CD14-positive monocyte (primary cell): ENCODE results near the gene SPAST. TPM values are rescaled to one million over a fixed set of nuclear protein-coding genes. Genes with fewer than 3 reads are reported as not detected.

ENCODE experiments used
- DNase-seq, 3 donors: peaks; one replicate each; pipeline ENCODE4 v3.0.0-alpha.2; 2011 to 2022
- H2AFZ ChIP-seq: 2 replicates; pipeline ENCODE4 v1.6.0; 2012; ENCODE audit warnings: mild to moderate bottlenecking, low read depth, low read length, inconsistent platforms; ENCODE audit not compliant: insufficient read depth, poor library complexity, severe bottlenecking
- H3K27ac ChIP-seq, 2 donors: 1 replicate in 1 of 2; 2 replicates in 1 of 2; pipeline ENCODE4 v1.5.1; 2012 to 2013; ENCODE audit warnings: low read length in 2 of 2, control low read depth in 1 of 2, inconsistent platforms in 1 of 2, low read depth in 1 of 2, mild to moderate bottlenecking in 1 of 2
- H3K27me3 ChIP-seq, 2 donors: one replicate each; pipeline versions ENCODE4 v1.6.0 to v1.6.1; 2011 to 2013; ENCODE audit warnings: low read length in 2 of 2; ENCODE audit not compliant: control insufficient read depth in 2 of 2, insufficient read depth in 2 of 2
- H3K36me3 ChIP-seq, 2 donors: replicated peaks in 1 of 2; 1 replicate in 1 of 2; 2 replicates in 1 of 2; pipeline versions ENCODE4 v1.5.1 to v1.6.1; 2012 to 2013; ENCODE audit warnings: low read length in 2 of 2, control low read depth in 1 of 2, inconsistent platforms in 1 of 2, mild to moderate bottlenecking in 1 of 2; ENCODE audit not compliant: insufficient read depth in 2 of 2, control insufficient read depth in 1 of 2
- H3K4me1 ChIP-seq, 2 donors: 1 replicate in 1 of 2; 2 replicates in 1 of 2; pipeline versions ENCODE4 v1.5.1 to v1.6.1; 2012 to 2013; ENCODE audit warnings: low read length in 2 of 2, control low read depth in 1 of 2, inconsistent platforms in 1 of 2, mild to moderate bottlenecking in 1 of 2, moderate library complexity in 1 of 2; ENCODE audit not compliant: insufficient read depth in 2 of 2, control insufficient read depth in 1 of 2
- H3K4me2 ChIP-seq: replicated peaks from 2 replicates; pipeline ENCODE3; 2012; ENCODE audit warnings: low read length, moderate library complexity, mild to moderate bottlenecking; ENCODE audit not compliant: poor library complexity, severe bottlenecking; ENCODE audit errors: extremely low read depth
- H3K4me3 ChIP-seq, 3 experiments: fragments of 200-600 bp in 1 of 3; sonication (generic) in 1 of 3; replicated peaks in 1 of 3; 1 replicate in 2 of 3; 2 replicates in 1 of 3; pipeline ENCODE4 v1.5.1; 2011 to 2013; ENCODE audit warnings: low read length in 3 of 3, mild to moderate bottlenecking in 3 of 3, control low read depth in 2 of 3, low read depth in 2 of 3, inconsistent platforms in 1 of 3, moderate library complexity in 1 of 3
- H3K79me2 ChIP-seq: 2 replicates; pipeline ENCODE4 v1.6.0; 2012; ENCODE audit warnings: mild to moderate bottlenecking, control low read depth, inconsistent platforms, low read length, moderate library complexity; ENCODE audit not compliant: insufficient read depth
- H3K9ac ChIP-seq: 2 replicates; pipeline ENCODE4 v1.6.0; 2017; ENCODE audit warnings: low read length, mild to moderate bottlenecking; ENCODE audit not compliant: insufficient read depth, poor library complexity, severe bottlenecking
- H3K9me3 ChIP-seq, 2 donors: replicated peaks in 1 of 2; 1 replicate in 1 of 2; 2 replicates in 1 of 2; pipeline versions ENCODE4 v1.5.1 to v1.6.1; 2012 to 2013; ENCODE audit warnings: low read length in 2 of 2, control low read depth in 1 of 2; ENCODE audit not compliant: control insufficient read depth in 1 of 2, insufficient read depth in 1 of 2
- H4K20me1 ChIP-seq: 2 replicates; pipeline ENCODE4 v1.6.0; 2012; ENCODE audit warnings: mild to moderate bottlenecking, low read length, control low read depth, moderate library complexity; ENCODE audit not compliant: insufficient read depth
- H3K27ac Mint-ChIP-seq, 7 donors: one replicate each; pipeline ENCODE4 v1.8.0; 2020; ENCODE audit warnings: mild to moderate bottlenecking in 7 of 7, mixed read lengths in 7 of 7, moderate library complexity in 6 of 7, inconsistent platforms in 2 of 7
- H3K27me3 Mint-ChIP-seq, 3 donors: one replicate each; pipeline ENCODE4 v1.8.0; 2021 to 2022; ENCODE audit warnings: low read depth in 3 of 3, mild to moderate bottlenecking in 3 of 3, mixed read lengths in 3 of 3, moderate library complexity in 3 of 3, inconsistent platforms in 1 of 3
- H3K36me3 Mint-ChIP-seq, 2 donors: one replicate each; pipeline ENCODE4 v1.8.0; 2020; ENCODE audit warnings: mixed read lengths in 2 of 2, inconsistent platforms in 1 of 2, mild to moderate bottlenecking in 1 of 2
- H3K4me1 Mint-ChIP-seq: one replicate; pipeline ENCODE4 v1.8.0; 2020; ENCODE audit warnings: mild to moderate bottlenecking, mixed read lengths
- H3K4me3 Mint-ChIP-seq, 2 donors: one replicate each; pipeline ENCODE4 v1.8.0; 2020; ENCODE audit warnings: mild to moderate bottlenecking in 2 of 2, mixed read lengths in 2 of 2, moderate library complexity in 1 of 2
- H3K9me3 Mint-ChIP-seq, 7 donors: one replicate each; pipeline ENCODE4 v1.8.0; 2020 to 2022; ENCODE audit warnings: mixed read lengths in 7 of 7, mild to moderate bottlenecking in 6 of 7, moderate library complexity in 6 of 7, inconsistent platforms in 2 of 7
- WGBS: methylation state at CpG from one replicate; pipeline ENCODE4 v1.1.5; 2013; ENCODE audit warnings: missing lambda C conversion rate; ENCODE audit not compliant: insufficient coverage; 5-methylcytosine and 5-hydroxymethylcytosine counted together
- intact Hi-C, 2 donors: fragments of 100-400 bp; cut with micrococcal nuclease; formaldehyde crosslinking; loops; one replicate each; pipeline versions ENCODE4 v1.15.0 to v1.15.1; 2023
- polyA plus RNA-seq, 3 donors: library from polyadenylated mRNA; depleted of rRNA in 1 of 3; unstranded in 2 of 3; stranded (reverse) in 1 of 3; fragments of 300-500 nt in 2 of 3; fragments of >200 nt in 1 of 3; fragmentation: Illumina TruSeq in 2 of 3; gene quantifications; 1 replicate in 2 of 3; 2 replicates in 1 of 3; pipeline ENCODE4 v1.2.3, GENCODE V29; 2012 to 2021
- TF ChIP-seq, protein P1 (sequence below): fragments of 200-600 bp; IDR thresholded peaks from one replicate; pipeline ENCODE4 v1.8.0; 2022; ENCODE audit warnings: antibody characterized with exemption, mild to moderate bottlenecking

Gene SPAST
- polyA plus RNA-seq, 3 donors: 10.4 to 17.4 (median 14.0) TPM

DNA sequence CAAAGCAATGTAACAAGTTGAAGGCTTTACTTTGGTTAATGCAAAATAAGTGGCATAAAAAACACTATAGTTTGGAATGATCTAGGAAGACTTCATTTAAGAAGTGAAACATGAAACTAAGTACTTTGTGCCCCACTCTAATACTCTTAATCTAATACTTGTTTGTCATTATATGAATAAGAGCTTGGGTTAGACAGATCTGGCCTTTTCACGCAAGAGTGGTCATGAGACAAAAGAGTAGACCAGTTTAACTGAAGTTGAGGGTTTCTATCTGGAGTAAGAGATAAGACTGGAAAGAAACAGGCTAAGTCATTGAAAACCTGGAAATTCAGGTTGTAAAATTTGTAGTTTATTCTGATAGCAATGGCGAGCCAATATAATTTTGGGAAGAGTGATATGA is 105.2 kb downstream of the SPAST start:
- H3K4me3 ChIP-seq: no peak overlapping the region
- peaks cover 20% of the 10 kb centered on the region for H3K4me1 Mint-ChIP-seq
- H4K20me1 ChIP-seq: no peaks in the 10 kb centered on the region
- no peak overlapping the region for H3K4me3 Mint-ChIP-seq
- intact Hi-C loops: no loop called here
- no peak overlapping the region for H3K9ac ChIP-seq
- H3K27ac ChIP-seq: no peak overlapping the region
- peaks cover 15 to 17% of the 10 kb centered on the region in 2 donors for H3K36me3 ChIP-seq
- no peak overlapping the region for H3K27ac Mint-ChIP-seq
- peaks cover 0 to 1% (median 0%) of the 10 kb centered on the region in 3 donors for H3K27me3 Mint-ChIP-seq
- H3K4me2 ChIP-seq: no peak overlapping the region
- no peak for DNase-seq
- no peak overlapping the region for H2AFZ ChIP-seq
- H3K4me1 ChIP-seq: peaks cover 9 to 15% of the 10 kb centered on the region in 2 donors
- peaks cover 19 to 24% of the 10 kb centered on the region in 2 donors for H3K36me3 Mint-ChIP-seq
- peaks cover 27% of the 10 kb centered on the region for H3K79me2 ChIP-seq
- 100% methylated on average over 1 of the region's 2 CpGs for WGBS
- no peaks in the 10 kb centered on the region for H3K27me3 ChIP-seq
- peaks cover 0 to 3% (median 0%) of the 10 kb centered on the region in 7 donors for H3K9me3 Mint-ChIP-seq
- H3K9me3 ChIP-seq: no peaks in the 10 kb centered on the region
- TF ChIP-seq, protein P1, sequence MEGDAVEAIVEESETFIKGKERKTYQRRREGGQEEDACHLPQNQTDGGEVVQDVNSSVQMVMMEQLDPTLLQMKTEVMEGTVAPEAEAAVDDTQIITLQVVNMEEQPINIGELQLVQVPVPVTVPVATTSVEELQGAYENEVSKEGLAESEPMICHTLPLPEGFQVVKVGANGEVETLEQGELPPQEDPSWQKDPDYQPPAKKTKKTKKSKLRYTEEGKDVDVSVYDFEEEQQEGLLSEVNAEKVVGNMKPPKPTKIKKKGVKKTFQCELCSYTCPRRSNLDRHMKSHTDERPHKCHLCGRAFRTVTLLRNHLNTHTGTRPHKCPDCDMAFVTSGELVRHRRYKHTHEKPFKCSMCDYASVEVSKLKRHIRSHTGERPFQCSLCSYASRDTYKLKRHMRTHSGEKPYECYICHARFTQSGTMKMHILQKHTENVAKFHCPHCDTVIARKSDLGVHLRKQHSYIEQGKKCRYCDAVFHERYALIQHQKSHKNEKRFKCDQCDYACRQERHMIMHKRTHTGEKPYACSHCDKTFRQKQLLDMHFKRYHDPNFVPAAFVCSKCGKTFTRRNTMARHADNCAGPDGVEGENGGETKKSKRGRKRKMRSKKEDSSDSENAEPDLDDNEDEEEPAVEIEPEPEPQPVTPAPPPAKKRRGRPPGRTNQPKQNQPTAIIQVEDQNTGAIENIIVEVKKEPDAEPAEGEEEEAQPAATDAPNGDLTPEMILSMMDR: no peak

DNA sequence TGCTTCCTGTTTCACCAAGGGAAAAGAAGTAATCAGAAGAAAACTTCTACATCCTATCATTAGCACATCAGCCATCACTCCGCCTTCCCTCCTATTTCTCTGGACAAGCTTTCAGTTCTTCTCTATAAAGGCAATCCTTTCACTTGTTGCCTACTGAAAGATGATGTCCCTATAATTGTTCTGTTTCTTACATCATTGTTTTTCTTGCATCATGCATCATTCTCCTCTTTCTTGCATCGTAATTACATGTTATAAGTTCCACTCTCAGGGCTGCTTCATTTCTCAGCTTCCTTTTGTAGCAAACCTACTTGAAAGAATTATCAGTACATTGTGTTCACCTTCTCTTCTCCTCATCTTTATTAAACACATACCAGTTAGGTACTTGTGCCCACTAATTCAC is 109.5 kb downstream of the SPAST start:
- Histone ChIP-seq H4K20me1 (no peaks in the 10 kb centered on the region), H3K27me3 (no peaks in the 10 kb centered on the region), H3K9me3 (no peaks in the 10 kb centered on the region), H3K4me1 (no peaks in the 10 kb centered on the region), H2AFZ (no peak overlapping the region), H3K36me3 (peaks cover 47 to 52% of the 10 kb centered on the region in 2 donors), H3K79me2 (peaks cover 6% of the 10 kb centered on the region), H3K27ac (no peak overlapping the region), H3K9ac (no peak overlapping the region), H3K4me2 (no peak overlapping the region), H3K4me3 (no peak overlapping the region)
- intact Hi-C loops: no loop called here
- Mint-ChIP-seq H3K27me3 (peaks cover 0 to 3% (median 0%) of the 10 kb centered on the region in 3 donors), H3K27ac (no peak overlapping the region), H3K4me1 (peaks cover 3% of the 10 kb centered on the region), H3K36me3 (peaks cover 44 to 60% of the 10 kb centered on the region in 2 donors), H3K4me3 (no peak overlapping the region), H3K9me3 (no peaks in the 10 kb centered on the region)
- no peak for DNase-seq
- WGBS: 43% methylated on average over 1 of the region's 2 CpGs
- TF ChIP-seq, protein P1: no peak
